Measurements from ENCODE around the gene TTC34. TPM values are rescaled to one million over a fixed set of nuclear protein-coding genes. Genes with fewer than 3 reads are reported as not detected.
"Not testable (repeated sequence)": the region's sequence is repeated elsewhere in the genome, so short reads cannot be mapped to it uniquely, and the experiment has no call there.

The TTC34 gene
- total RNA-seq, 1 experiment from 2014 or later, result 0.92 TPM

GRCh38 chr1:2757519-2757918, 44.0 kb downstream of the TTC34 start:
- not testable (repeated sequence) for H3K9me3 Mint-ChIP-seq; H2BK12ac ChIP-seq (ENCODE audit: insufficient read length, low read depth, low read length); H3K27ac ChIP-seq (ENCODE audit: insufficient read length, low read depth, low read length); H3K14ac ChIP-seq (ENCODE audit: insufficient read depth, low read length); H3K27ac Mint-ChIP-seq; H3K4me1 ChIP-seq (ENCODE audit: insufficient read depth, low read length); H2BK120ac ChIP-seq (ENCODE audit: low read depth, low read length, poor library complexity, severe bottlenecking); H3K27me3 ChIP-seq (ENCODE audit: insufficient read depth, low read length); H3K9me3 ChIP-seq (ENCODE audit: control insufficient read depth, low read depth, low read length); H3K79me1 ChIP-seq (ENCODE audit: insufficient read depth, low read depth, low read length, poor library complexity, severe bottlenecking); H3K4ac ChIP-seq (ENCODE audit: low read depth, low read length); H3K4me1 Mint-ChIP-seq; H2AFZ ChIP-seq (ENCODE audit: low read length); H3K27me3 Mint-ChIP-seq (ENCODE audit: low read depth); H2BK5ac ChIP-seq (ENCODE audit: insufficient read length, low read length); H3K36me3 Mint-ChIP-seq (ENCODE audit: insufficient read depth in 1 of 3, low read depth in 3 of 3); H3K4me3 Mint-ChIP-seq; H2BK15ac ChIP-seq (ENCODE audit: low read depth, low read length); H3K23ac ChIP-seq (ENCODE audit: insufficient read length, low read depth, low read length); H3K18ac ChIP-seq (ENCODE audit: insufficient read length, low read depth, low read length); H3K56ac ChIP-seq (ENCODE audit: insufficient read length, low read depth, low read length); H3K23me2 ChIP-seq (ENCODE audit: insufficient read length, low read depth, low read length, poor library complexity, severe bottlenecking); H4K91ac ChIP-seq (ENCODE audit: insufficient read length, low read depth, low read length); H3K4me2 ChIP-seq (ENCODE audit: insufficient read depth, insufficient read length, low read length); H3T11ph ChIP-seq (ENCODE audit: low read length); H3K79me2 ChIP-seq (ENCODE audit: insufficient read depth, low read length); H2AK5ac ChIP-seq (ENCODE audit: insufficient read length, low read length); DNase-seq; H2BK20ac ChIP-seq (ENCODE audit: low read depth, low read length, poor library complexity, severe bottlenecking); H4K5ac ChIP-seq (ENCODE audit: insufficient read length, low read depth, low read length); H3K9ac ChIP-seq (ENCODE audit: extremely low read depth, insufficient read length, low read length); H4K8ac ChIP-seq (replicated peaks; ENCODE audit: insufficient read length, low read depth, low read length); H4K20me1 ChIP-seq (ENCODE audit: control insufficient read depth, insufficient read depth, insufficient read length)
- WGBS (ENCODE audit: extremely low coverage, insufficient read length, low lambda C conversion rate), result no CpG with 5 or more reads among the region's 13 CpGs

GRCh38 chr1:2755426-2755825, 46.1 kb downstream of the TTC34 start:
- H3K9me3 Mint-ChIP-seq; H3K27ac Mint-ChIP-seq; H3K79me1 ChIP-seq (ENCODE audit: insufficient read depth, low read depth, low read length, poor library complexity, severe bottlenecking); H2BK15ac ChIP-seq (ENCODE audit: low read depth, low read length); H2BK5ac ChIP-seq (ENCODE audit: insufficient read length, low read length); H3K14ac ChIP-seq (ENCODE audit: insufficient read depth, low read length); DNase-seq; H3K23ac ChIP-seq (ENCODE audit: insufficient read length, low read depth, low read length); H3K27ac ChIP-seq (ENCODE audit: insufficient read length, low read depth, low read length); H3K27me3 ChIP-seq (ENCODE audit: insufficient read depth, low read length); H2BK20ac ChIP-seq (ENCODE audit: low read depth, low read length, poor library complexity, severe bottlenecking); H3K4me1 ChIP-seq (ENCODE audit: insufficient read depth, low read length); H3K79me2 ChIP-seq (ENCODE audit: insufficient read depth, low read length); H3K4me3 Mint-ChIP-seq; H3K36me3 Mint-ChIP-seq (ENCODE audit: insufficient read depth in 1 of 3, low read depth in 3 of 3); H4K20me1 ChIP-seq (ENCODE audit: control insufficient read depth, insufficient read depth, insufficient read length); H2BK120ac ChIP-seq (ENCODE audit: low read depth, low read length, poor library complexity, severe bottlenecking); H2BK12ac ChIP-seq (ENCODE audit: insufficient read length, low read depth, low read length); H4K91ac ChIP-seq (ENCODE audit: insufficient read length, low read depth, low read length); H3K4me2 ChIP-seq (ENCODE audit: insufficient read depth, insufficient read length, low read length); H3K56ac ChIP-seq (ENCODE audit: insufficient read length, low read depth, low read length); H2AFZ ChIP-seq (ENCODE audit: low read length); H4K5ac ChIP-seq (ENCODE audit: insufficient read length, low read depth, low read length); H4K8ac ChIP-seq (replicated peaks; ENCODE audit: insufficient read length, low read depth, low read length); H3K4ac ChIP-seq (ENCODE audit: low read depth, low read length); H3K27me3 Mint-ChIP-seq (ENCODE audit: low read depth); H3K9ac ChIP-seq (ENCODE audit: extremely low read depth, insufficient read length, low read length); H2AK5ac ChIP-seq (ENCODE audit: insufficient read length, low read length); H3K4me1 Mint-ChIP-seq; H3K18ac ChIP-seq (ENCODE audit: insufficient read length, low read depth, low read length); H3K23me2 ChIP-seq (ENCODE audit: insufficient read length, low read depth, low read length, poor library complexity, severe bottlenecking); H3K9me3 ChIP-seq (ENCODE audit: control insufficient read depth, low read depth, low read length); H3T11ph ChIP-seq (ENCODE audit: low read length): not testable (repeated sequence)
- WGBS (ENCODE audit: extremely low coverage, insufficient read length, low lambda C conversion rate), result no CpG with 5 or more reads among the region's 14 CpGs

Data from H9 (cell line).